ENCODE results near the gene RRP9.
"Not testable (repeated sequence)": the region's sequence is repeated elsewhere in the genome, so short reads cannot be mapped to it uniquely, and the experiment has no call there.

Gene RRP9

DNA sequence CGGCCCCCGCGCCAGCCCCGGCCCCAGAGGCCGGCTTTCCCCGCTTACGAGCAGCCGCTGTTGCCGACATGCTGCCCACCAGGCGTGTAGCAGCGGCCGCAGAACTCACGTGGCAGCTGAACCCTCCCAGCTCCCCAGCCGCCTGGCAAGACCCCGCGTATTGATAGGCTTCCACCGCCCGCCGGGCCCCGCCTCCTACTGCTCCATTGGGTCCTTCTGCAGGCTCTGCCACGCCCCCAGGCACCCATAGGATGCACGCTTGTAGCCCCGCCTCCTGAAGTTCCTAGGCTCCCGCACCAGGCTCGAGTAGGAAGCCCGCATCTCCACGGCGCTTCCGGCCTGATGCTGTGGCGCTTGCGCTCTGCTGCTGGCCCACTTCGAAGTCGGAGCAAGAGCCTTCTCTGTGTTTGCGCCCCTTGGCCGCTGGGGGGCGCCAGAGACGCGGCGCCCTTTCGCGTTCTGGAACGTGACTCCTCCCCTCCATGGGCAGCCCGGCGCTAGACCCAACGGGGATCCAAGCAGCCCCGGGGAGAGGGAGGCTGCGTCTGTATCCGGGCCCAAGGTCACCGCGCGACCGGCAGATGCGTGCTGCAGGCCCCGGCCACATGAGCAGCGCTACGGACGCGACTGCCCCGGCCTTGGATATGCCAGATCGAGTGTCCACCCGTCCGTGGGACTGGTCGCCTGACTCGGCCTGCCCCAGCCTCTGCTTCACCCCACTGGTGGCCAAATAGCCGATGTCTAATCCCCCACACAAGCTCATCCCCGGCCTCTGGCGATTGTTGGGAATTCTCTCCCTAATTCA is at the start of gene RRP9, which contains the start of gene PARP3:
Gene RRP9, minus strand, starts transcription at position 107 of the 805 bp plus-strand sequence. Its CDS starts 37 bp downstream, at position 70.
Gene PARP3, plus strand, starts transcription at position 566 of the 805 bp plus-strand sequence. CDS start 993 bp downstream, outside the sequence.
- DNase-seq, result peak; percentile 90 to 98

GRCh38 chr3:51990501-51990971 is 48.8 kb upstream of the RRP9 start:
- not testable (repeated sequence) for DNase-seq

GRCh38 chr3:51988286-51989146 is 46.8 kb upstream of the RRP9 start:
- no peak for DNase-seq

GRCh38 chr3:51987568-51987967 is 45.9 kb upstream of the RRP9 start:
- DNase-seq, result no peak

GRCh38 chr3:51986010-51986947 is 44.6 kb upstream of the RRP9 start:
- DNase-seq, result no peak

DNA sequence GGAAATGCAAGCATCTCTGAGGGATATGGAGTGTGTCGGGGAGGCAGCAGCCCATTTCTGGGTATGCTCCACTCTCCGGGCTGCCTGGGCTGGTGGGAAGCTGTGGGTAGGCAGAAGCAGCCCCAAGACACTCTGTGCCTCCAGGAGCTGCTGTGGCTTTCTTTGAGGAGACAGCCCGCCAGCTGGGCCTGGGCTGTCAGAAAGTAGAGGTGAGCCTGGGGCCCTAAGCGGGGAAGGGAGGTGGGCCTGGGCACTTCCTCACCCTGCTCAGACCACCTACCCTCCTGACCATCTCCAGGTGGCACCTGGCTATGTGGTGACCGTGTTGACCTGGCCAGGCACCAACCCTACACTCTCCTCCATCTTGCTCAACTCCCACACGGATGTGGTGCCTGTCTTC is 43.4 kb upstream of the RRP9 start:
- DNase-seq, result no peak

DNA sequence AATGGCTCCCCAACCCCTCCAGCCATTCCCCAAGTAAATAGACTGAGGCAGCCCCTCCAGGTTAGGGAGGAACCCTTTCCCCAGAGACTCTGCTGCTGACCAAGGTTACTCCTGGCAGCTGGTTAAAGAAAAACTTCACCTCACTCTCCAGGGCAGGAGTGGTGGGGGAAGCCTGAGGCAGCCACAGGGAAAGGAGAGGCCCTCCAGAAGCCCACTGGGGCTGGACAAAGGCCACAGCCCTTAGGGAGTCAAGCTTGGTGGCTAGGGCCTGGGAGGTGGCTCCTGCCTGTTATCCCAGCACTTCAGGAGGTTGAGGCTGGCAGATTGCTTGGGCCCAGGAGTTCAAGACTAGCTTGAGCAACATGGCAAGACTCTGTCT is 42.6 kb upstream of the RRP9 start:
- DNase-seq, result no peak

DNA sequence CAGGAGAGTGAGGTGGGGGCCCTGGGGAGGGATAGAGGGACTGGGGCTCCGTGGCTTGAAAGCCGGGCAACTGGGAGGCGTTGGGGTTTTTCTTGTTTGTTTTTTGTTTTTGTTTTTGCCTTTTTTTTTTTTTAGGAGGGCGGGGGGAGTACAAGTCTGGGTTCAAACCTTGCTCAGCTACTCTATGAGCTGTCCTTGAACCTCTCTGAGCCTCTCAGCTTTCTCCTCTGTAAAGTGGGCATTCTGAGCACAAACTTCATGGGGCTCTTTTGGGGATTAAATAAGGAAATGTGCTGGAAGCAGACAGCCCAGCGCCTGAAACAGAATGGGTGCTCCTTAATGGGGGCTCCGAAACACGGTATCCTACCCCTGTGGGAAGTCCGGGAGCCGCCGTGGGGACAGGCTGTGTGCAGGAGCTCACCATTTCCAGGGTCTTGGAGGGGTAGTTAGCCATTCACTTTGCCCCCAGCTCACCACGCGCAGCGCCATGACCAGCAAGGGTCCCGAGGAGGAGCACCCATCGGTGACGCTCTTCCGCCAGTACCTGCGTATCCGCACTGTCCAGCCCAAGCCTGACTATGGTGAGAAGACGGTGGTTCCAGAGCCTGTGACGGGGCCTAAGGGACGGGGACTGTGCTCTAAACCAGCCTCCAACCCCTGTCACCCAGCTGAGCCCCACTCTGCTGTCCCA is 42.0 kb upstream of the RRP9 start:
- no peak for DNase-seq

DNA sequence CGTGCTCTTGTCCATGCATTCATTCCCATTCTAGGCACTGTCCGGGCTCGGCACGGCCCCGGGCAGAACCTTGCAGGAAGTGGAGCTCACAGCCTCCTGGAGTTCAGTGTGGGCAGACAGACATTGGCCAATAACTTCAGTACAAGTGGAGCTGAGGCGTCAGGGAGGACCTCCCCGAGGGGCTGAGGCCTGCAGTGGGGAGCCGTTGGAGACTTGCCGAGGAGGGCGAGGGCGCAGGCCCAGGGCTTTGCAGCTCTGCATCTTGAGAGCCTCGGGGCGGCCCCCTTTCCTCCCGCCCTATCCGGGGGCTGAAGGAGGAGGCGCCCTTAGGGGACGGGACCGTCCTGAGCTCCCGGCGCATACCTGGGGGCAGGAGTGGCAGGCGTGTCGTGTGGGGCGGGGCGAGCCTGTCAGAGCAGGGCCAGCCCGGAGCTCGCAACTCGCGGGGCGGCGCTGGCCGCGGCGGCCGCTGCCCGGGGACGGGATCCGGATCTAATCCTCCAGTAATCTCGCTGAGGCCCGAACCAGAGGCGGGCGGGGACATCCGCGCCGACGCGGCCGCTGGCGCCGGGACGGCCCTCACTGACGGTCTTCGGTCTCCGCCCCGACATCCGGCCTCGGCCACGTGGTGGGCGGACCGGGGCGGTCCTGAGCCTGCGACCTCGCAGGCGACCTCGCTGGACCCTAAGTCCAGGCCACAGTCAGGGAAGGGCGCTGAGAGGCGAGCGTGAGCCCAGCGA is 41.3 kb upstream of the RRP9 start, which contains the start of gene ACY1:
Gene ACY1, plus strand, starts transcription at position 698 of the 740 bp plus-strand sequence. CDS start 530 bp downstream, outside the sequence.
- DNase-seq, result peak in 1 of 2 experiments; percentile 56

DNA sequence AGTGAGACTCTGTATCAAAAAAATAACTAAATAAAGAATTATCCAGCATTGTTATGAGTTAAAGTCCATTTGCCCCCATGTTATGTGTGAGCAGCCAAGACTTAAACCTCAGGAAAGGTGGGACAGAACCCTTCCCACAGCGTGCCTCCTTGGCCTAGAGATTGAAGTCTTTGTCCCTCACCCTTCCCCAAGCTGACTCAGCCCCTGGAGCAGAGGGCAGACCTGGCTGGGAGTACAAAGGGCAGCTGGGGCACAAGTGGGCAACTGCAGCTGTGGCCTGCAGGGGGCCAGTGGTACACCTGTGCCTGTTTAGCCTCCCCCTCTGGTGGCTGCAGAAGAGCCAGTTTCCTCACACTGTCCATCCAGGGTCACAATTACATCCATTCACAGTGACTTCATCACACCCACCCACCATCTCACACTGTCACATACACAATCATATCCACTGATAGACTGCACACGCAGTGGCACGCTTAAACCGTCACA is 40.7 kb upstream of the RRP9 start:
- no peak for DNase-seq

- DNase-seq, result no peak
Observed at GRCh38 chr3:51980253-51980652, 38.5 kb upstream of the RRP9 start.

DNA sequence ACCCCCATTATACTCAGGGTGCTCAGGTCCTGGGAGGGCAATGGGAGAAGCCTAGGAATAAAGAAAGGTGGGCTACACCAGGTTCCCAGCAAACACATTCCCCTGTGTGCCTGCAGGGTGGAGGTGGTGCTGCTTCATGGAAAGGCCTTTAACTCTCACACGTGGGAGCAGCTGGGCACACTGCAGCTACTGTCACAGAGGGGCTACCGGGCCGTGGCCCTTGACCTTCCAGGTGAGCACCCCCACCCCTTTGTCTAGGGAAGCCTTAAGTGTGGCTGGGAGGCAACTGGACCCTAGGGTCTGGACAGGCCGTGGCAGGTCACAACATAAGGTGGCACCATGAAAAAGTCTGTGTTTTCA is 36.4 kb upstream of the RRP9 start:
- no peak for DNase-seq

DNA sequence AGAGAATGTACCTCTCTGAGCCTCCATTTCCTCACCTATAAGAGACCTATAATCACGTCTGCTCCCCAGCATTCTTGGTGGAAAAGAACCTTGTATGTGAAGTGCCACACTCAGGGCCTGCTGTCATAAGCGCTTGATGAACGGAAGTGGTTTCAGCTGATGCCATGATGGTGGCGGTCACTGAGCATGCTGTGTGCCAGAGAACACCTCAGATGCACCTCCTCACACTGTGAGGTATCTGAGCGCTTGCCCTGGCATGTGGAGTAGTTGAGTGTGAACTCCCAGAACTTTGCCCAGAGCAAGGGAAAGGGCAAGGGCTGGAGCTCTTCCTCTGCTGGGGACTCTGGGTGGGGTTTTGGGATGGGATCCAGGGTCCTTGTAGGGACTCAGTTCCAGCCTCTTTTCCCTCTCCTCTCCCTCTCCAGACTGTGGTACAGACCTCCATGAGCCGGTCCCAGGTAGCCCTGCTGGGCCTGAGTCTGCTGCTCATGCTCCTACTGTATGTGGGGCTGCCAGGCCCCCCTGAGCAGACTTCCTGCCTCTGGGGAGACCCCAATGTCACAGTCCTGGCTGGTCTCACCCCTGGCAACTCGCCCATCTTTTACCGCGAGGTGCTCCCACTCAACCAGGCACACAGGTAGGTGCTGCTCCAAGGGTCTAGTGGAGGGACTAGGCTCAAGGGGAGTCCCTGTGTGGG is 35.9 kb upstream of the RRP9 start:
- DNase-seq, result no peak

GRCh38 chr3:51975852-51976549 is 34.3 kb upstream of the RRP9 start:
- DNase-seq, result no peak

DNA sequence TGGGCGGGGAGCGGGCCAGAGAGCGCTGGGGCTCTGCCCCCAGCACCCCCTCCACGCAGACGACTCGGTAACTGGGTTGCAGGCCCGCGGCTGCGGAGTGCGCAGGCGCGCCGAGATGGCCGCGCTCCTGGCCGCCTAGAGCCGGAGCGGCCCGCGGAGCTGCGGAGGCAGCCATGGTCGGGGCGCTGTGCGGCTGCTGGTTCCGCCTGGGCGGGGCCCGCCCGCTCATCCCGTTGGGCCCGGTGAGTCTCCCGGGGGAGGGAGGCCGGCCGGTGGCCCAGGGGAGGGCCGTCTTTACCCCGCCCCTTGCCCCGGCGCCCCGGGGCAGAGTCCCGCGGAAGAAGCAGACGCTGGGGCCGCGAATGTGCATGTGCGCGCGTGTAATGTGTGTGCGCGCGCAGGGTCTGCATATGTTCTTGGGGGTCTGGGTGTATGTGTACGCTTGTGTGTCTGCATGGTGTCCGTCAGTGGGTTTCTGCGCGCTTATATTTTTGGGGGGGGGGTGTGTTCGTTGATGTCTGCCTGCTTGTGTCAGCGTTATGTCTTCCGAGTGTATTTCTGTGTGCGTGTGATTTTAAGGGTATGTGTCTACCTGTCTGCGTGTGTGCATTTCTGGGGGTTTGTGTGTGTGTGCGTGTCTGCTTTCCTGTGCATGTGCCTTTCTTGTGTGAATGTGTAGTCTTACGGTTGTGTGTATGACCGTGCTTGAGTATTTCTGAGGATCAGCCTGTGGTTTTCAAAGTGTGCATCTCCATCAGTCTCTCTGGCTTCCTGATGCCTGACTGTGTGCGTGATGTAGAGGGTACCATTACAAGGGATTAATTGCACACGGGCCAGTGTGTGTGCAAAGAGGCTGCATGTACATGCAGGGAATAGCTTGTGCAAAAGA is 33.5 kb upstream of the RRP9 start, which contains the start of gene ABHD14A:
Gene ABHD14A, plus strand, starts transcription at position 102 of the 889 bp plus-strand sequence. Its CDS starts 72 bp downstream, at position 174.
- DNase-seq, result peak; percentile 14 to 71

DNA sequence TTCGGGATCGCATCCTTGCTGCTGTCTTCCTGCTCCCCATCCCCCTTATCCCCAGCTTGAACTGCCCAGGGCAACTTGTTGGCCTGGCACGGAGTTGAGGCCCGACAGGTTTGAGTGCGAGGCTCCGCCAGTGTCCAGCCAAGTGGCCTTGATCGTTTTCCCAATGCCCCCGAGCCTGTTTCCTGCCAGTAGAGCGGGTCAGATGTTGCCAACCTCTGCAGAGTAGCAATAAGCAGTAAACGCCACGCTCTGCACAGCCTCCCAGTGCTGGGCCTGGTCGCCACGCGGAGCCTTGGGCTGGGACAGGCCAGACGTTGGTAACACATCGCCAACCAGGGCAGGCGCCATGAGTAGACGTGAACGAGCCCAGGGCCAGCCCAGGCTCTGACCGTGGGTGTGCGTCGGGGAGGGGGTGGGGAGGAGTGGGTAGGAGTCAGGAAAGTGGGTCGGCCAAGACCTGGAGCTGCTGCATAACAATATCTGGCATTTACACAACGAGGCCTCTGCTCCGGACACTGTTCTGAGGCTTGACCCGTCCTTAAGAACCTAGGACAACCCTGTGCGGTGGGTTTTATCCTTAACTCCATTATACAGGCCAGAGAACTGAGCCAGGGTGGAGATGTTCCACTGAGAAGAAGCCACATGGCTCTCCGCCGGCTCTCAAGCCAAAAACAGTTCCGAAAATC is 32.7 kb upstream of the RRP9 start:
- no peak for DNase-seq

DNA sequence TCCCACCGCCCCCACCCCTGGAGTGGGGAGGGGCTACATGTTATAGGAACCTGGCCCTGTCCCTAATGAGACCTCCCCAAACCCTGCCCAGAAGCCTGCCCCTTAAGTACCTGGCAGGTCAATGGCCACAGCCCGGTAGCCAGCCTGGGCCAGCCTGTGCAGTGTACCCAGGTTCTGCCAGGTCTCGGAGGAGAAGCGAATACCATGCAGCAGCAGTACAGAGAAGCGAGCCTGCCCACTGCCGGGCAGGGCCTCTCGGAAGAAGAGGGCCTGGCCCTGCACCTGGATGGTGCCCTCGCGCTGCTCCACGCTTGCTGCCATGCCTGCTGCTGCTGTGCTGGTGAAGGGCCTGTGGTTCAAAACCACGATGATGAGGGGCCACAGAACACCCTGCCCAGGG is 29.6 kb upstream of the RRP9 start:
- no peak for DNase-seq
